Pons (tissue), 1 donor: ENCODE data around the gene RFX1.
"Not testable (repeated sequence)": the region's sequence is repeated elsewhere in the genome, so short reads cannot be mapped to it uniquely, and the experiment has no call there.

Source experiments
- DNase-seq: peaks from one replicate; pipeline ENCODE4 v3.0.0-alpha.2; 2016; ENCODE audit warnings: low spot score

Gene RFX1

DNA sequence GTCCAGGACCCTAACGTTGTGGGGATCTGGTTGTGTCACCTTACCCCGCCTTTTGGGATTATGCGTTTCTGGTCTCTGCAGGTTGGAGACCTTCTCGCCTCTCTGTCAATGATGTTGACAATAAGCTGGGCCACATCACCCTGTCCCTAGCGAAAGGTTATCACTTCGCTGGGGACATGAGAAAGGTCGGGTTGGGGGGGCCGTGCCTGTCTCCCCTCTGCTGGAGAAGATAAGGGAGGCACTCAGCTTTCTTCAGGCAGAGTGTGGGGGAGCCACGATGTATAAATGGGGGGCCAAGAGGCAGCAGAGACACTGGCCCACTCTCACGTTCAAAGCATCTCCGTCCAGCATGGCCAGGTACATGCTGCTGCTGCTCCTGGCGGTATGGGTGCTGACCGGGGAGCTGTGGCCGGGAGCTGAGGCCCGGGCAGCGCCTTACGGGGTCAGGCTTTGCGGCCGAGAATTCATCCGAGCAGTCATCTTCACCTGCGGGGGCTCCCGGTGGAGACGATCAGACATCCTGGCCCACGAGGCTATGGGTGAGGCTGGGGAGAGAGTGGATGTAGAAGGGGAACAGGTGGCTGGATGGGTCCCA is 21.8 kb upstream of the RFX1 start, which contains the start of gene RLN3:
Gene RLN3, plus strand, starts transcription at position 293 of the 595 bp plus-strand sequence. Its CDS starts 57 bp downstream, at position 350.
- no peak for DNase-seq

DNA sequence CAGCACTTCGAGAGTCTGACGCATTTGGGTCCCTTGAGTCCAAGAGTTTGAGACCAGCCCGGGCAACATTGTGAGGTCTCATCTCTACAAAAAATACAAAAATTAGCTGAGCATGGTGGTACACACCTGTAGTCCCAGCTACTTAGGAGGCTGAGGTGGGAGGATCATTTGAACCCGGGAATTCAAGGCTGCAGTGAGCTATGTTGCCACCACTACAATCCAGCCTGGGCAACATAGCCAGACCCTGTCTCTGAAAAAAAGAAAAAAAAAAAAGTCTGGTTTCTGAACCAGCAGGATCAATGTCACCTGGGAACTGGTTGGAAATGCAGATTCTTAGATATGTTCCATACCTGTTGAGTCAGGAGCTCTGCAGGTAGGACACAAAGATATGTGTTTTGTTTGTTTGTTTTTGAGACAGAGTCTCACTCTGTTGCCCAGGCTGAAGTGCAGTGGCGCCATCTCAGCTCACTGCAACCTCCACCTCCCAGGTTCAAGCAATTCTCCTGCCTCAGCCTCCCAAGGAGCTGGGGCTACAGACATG is 20.6 kb upstream of the RFX1 start:
- not testable (repeated sequence) for DNase-seq

DNA sequence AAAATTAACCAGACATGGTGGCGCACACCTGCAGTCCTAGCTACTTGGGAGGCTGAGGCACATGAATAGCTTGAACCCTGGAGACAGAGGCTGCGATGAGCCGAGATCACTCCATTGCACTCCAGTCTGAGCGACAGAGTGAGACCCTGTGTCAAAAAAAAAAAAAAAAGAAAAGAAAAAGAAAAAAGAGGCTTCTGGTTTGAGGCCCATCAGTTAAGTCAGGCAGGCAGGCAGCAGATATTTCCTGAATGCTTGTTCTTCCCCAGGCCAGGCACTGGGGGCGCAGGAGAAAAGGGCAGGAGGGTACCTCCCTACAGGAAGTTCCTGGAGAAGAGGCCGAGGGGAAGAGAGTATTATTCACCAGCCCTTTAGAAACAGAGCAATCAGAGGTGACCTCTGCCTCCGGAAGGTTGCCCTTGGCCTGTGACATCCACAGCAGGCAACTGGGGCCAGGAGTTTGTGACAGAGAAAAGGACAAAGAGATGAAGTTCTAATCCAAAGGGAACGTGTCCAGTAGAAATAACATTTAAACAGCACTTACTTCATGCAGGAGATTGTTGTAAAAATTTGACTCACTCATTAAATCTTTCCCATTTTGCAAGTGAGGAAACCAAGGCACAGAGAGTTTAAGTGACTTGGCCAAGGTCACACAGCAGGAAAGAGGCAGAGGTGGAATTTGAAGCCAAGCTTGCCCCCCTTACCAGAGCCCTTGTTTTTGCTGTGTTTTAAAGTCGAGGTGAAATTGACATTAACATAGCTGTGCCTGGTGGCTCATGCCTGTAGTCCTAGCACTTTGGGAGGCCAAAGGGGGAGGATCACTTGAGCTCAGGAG is 17.5 kb upstream of the RFX1 start:
- DNase-seq, result no peak

DNA sequence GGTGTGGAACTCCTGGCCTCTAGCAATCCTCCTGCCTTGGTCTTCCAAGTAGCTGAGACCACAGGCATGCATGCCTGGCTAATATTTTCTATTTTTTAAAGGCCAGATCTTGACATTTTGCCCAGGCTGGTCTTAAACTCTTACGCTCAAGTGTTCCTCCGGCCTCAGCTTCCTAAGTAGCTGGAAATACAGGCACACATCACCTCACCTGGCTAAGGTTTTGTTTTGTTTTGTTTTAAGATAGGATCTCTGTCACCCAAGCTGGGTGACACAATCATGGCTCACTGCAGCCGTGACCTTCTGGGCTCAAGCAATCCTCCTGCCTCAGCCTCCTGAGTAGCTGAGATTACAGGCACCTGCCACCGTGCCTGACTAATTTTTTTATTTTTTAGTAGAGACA is 16.3 kb upstream of the RFX1 start:
- no peak for DNase-seq

DNA sequence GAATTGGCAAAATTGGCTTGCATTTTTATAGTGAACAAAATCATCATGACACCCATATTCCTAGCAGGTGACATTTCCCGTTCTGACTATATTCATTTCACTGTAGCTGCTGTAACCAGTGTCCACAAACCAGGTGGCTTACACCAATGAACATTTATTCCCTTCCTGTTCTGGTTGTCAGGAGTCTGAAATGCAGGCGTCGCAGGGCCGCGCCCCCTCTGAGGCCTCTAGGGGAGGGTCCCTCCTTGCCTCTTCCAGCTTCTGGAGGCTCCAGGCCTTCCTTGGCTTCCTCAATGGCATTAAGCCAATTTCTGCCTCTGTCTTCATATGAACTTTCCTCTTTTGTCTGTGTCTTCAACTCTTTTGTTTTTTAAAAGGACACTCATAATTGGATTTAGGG is 15.4 kb upstream of the RFX1 start:
- DNase-seq, result no peak

DNA sequence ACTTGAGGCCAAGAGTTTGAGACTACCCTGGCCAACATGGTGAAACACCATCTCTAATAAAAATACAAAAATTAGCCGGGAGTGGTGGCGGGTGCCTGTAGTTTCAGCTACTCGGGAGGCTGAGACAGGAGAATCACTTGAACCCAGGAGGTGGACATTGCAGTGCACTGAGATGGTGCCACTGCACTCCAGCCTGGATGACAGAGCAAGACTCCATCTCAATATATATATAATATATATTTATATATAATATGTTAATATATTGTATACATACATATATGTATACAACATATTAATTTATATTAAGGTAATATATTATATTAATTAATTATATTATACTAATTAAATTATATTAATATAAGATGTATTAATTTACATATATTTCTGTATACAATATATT is 13.6 kb upstream of the RFX1 start:
- DNase-seq, result not testable (repeated sequence)

DNA sequence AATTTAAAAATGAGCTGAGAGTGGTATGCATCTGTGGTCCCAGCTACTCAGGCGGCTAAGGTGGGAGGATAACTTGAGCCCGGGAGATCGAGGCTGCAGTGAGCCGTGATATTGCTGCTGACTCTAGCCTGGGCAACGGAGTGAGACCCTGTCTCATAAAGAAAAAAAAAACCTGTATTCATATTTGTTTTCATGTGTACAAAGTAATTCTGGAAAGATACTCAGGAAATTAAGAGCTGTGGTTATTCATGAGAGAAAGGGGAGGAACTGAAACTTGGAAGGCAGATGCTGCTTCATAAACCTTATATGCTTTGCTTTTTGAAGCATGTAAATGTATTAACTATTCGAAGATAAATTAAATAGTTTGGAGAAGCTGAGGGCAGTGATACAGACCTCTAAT is 13.0 kb upstream of the RFX1 start:
- no peak for DNase-seq

DNA sequence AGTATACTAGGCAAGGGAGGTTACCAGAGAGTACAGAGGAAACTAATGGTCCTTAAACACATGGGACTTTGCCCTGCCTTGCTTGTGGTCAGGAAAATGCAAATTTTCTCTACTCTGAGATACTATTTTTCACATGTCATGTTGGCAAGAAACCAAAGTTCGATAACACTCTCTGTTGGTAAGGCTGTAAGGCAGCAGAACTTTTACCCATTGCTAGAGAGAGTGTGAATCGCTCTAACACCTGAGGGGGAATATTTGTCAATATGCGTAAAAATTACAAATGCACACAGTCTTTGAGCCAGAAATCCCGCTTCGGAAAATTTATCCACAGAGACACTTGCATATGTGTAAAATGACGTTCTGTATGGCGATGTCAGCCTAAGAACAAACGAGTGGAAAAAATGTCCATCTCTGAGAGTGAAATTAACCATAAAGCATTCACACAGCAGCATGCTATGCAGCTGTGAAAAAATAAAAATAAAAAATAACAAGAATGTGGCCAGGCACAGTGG is 9.5 kb upstream of the RFX1 start:
- no peak for DNase-seq

DNA sequence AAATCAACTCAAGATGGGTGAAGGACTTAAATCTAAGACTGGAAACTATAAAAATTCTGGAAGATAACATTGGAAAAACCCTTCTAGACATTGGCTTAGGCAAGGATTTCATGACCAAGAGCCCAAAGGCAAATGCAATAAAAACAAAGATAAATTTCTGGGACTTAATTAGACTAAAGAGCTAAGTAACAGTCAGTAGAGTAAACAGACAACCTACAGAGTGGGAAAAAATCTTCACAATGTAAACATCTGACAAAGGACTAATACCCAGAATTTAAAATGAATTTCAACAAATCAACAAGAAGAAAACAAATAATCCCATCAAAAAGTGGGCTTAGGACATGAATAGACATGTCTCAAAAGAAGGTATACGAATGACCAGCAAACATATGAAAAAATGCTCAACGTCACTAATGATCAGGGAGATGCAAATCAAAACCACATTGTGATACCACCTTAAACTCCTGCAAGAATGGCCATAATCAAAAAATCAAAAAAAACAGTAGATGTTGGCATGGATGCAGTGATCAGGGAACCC is 6.3 kb upstream of the RFX1 start:
- no peak for DNase-seq

DNA sequence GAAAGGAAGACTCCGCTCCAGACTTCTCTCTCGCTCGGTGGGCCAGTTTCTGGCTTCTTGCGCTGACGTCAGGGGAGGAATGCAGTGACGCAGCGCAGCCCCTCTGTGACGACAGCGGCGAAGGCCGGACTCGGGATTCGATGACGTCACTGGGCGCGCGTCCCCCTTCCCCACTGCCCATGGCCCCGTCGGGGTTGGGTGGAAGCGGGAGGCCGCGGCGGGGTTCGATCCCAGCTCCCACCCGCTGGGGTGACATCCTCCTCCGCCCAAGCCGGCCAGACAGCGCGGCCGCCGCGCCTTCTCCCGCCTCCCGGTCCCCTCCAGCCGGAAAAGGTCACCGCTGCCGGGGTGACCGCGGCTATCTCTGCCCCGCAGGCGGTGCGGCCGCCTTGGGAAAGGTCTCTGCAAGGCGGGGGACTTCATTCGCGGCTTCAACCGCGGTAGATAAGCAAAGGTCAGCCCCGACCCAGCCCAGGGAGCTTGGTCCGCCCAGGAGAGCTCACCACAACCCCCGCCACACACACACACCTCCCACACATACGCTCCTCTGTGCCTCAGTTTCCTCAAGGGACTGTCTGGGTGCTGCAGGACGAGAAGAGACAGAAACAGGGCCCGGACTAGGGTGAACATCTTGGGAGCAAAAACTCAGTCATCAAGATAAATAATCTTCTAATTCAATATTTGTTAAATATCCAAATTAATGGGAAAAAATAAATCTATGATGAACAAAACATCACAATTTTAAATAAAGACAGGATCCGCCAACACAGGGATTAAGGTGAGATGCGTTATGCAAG is 844 bp upstream of the RFX1 start:
- DNase-seq, result no peak

DNA sequence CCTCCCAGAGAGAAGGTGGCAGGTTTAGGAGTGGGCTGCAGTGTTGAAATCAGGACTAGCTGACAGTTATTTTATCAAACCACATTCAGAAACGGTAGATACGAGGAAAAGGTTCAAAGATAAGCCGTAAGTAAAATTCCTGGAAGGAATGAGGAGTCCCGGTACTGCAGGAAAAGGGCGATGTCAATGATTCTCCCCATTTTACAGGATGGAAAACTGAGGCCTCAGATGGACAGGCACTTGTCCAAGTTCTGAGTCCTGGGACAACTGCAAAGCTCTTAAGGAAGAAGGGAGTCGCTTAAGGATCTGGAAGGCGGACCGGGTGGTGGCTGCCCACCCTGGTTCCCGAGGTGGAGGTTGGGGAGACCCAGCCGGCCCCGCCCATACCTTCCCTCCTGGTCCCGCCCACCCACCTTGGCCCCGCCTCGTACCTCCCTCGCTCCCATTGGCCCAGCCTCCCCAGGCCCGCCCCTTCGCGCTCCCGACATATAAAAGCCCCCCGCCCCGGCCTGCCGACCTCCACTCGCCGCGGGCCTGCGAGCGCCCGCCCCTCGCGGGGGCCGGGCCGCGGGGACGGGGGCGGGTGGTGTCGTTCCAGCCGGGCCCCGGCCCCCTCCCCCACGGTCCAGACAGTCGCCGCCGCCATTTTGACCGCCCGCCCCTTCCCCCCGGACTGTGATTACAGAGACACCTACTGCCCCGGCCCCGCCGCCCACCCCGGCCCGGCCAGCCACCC is 603 bp downstream of the RFX1 start:
- DNase-seq, result peak; percentile 55

DNA sequence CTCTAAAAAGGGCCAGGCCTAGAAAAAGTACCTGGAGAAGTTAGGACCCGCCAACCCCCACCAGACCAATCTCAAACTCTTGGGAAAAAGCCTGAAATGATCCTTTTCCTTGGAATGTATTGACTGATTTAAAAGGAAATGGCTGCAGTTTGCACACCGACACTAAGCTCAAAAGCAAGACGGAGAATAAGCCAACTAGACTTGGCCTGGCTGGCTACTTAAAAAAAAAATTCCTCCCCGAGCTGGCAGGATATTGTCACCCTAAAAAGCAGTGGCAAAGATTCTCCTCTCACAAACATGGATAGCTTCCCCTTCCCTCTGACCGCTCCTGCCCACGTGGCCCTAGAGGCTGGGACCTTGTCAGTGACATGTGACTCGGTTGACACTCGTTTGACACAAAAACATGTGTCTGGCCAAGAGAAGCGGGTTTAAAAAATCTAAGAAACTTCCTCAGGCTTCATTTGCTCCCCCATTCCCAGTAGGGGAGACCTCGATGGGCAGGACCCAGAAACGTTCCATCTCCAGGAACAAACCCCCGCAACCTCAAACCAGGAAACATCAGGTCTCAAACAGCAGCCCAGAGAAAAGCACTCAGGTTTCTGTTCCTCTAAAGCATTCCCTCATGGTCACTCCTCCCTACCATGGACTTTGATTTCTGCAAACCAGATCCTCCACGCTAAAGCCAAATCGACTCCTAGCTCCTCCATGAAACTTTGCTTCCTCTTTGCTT is 1.3 kb downstream of the RFX1 start:
- peak; percentile 88 for DNase-seq

DNA sequence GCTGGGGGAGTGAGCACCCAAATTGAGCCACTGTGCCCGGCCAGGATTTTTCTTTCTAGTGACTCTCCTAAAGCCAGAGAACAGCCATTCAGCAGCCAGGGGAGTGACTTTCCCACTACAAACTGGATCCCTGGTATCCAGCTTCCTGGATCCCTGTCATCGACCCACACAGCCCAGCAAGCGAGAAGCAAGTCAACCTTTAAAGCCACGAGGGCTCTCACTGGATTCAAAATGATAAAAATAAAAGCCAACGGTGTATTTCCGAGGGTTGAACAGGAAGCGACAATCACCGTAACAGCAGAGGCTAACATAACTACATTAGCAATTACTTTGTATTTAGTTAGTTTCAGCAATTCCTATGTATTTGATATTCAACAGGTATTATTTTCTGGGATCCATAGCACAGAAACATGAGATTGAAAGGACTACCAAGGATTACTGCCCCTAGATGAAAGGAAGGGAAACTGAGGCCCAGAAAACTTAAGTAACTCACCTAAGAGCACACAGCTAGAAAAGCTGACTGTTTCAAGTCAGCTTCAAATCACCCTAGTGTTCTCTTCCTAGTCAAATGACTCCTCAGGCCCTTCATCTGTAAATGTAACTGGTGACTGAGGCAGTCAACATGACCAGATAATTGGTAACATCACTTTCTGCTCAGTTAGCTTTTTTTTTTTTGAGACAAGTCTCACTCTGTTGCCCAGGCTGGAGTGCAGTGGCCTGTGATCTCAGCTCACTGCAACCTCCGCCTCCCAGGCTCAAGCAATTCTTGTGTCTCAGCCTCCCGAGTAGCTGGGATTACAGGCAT is 2.7 kb downstream of the RFX1 start:
- no peak for DNase-seq

DNA sequence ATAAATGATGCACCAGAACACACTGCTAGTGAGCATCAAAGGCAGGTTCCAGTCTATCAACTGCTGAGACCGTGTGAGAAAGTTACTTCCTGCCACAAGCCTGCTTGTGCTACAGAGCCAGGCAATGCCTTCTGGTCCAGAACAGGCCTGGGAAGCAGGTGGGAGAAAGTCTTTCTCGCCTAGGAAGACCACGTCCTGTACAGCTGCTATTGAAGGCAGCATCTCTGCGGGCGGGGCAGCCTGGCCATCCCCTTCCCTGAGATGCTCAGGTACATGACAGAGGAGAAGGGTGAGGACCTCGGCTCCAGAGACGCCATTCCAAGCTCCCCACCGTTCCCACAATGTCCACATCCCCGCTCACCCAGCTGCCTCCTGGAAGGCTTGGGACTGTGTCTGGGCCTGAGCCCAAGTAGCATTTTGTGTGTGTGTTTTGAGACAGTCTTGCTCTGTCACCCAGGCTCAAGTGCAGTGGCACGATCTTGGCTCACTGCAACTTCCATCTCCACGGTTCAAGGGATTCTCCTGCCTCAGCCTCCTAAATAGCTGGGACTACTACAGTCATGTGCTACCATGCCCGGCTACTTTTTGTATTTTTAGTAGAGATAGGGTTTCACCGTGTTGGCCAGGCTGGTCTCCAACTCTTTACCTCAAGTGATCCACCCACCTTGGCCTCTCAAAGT is 3.4 kb downstream of the RFX1 start:
- peak; percentile 24 for DNase-seq

DNA sequence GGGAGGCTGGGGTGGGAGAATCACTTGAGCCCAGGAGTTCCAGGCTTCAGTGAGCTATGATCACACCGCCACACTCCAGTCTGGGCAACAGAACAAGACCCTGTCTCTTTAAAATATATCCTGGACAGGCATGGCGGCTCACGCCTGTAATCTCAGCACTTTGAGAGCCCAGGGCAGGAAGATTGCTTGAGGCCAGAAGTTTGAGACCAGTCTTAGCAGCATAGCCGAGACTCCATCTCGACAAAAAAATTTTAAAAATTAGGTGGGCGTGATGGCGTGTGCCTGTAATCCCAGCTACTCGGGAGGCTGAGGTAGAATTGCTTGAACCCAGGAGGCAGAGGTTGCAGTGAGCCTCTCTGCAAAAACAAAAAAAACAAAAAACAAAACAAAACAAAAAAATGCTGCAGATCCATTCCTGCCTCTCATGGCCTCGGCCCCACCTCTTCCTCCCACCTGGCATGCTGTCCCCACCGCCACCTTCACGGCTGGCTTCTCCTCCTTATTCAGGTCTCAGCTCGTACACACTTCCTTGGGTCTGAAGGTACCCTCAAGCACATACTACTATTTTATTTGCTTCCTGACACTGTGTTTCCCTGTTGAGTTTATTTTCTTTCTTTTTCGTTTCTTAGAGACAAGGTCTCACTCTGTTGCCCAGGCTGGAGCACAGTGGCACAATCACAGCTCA is 5.3 kb downstream of the RFX1 start:
- no peak for DNase-seq

DNA sequence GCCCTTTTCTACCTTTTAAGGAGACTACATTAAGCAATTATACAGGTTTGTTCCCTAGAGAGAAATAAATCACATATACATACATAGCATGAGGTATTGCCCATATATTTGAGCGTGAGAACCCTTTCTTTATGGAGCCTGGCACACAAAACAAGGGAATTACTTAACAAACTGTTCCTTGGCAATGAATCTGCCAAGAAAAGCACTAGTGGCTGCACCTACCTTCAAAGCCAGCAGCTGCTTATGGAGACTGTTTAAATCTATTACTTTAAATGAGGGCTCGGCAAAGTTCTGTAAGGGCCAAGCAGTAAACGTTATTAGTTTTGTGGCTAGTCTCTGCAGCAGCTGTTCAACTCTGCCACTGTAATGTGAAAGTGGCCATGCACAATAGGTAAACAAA is 7.0 kb downstream of the RFX1 start:
- no peak for DNase-seq

DNA sequence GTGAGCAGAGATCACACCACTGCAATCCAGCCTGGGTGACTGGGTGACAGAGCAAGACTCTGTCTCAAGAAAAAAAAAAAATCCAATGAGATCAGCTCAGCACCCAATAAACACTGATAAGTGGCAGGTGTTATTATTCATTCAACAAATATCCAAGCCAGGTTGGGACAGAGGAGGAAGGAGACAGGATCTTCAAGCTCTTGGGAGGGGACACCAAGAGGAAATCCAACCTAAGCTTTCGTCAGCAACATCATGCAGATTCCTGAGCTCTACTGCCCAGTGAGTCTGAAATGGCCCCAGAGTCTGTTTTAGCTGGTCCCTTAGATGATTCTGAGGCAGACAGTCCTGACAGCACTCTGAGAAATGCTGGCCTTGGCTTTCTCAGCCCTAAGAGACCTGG is 7.7 kb downstream of the RFX1 start:
- DNase-seq, result no peak

DNA sequence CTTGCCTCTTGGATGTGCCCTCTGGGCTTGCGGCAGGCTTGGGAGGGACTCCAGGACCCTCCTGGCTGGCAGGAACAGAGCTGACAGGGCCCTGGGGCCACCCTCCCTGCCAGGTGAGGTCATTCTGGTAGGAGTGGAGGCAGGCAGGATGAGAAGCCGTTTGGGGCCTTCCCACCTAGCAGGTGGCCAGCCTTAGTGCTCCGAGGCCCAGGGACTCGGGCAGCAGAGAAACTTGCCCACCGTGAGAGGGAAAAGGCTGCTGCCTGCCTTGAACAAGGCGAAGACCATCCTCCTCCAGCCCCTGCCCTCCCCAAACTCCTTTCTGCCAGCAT is 8.5 kb downstream of the RFX1 start:
- no peak for DNase-seq
